Measurements from ENCODE around the gene NTRK2.
"Not testable (repeated sequence)": the region's sequence is repeated elsewhere in the genome, so short reads cannot be mapped to it uniquely, and the experiment has no call there.

NTRK2 gene

GRCh38 chr9:84891924-84892323 is 222.4 kb downstream of the NTRK2 start:
- no peak for DNase-seq (ENCODE audit: low read depth in 2 of 2)

- DNase-seq (ENCODE audit: low read depth in 2 of 2) = no peak
Observed at GRCh38 chr9:84893419-84894128, 224.0 kb downstream of the NTRK2 start.

- DNase-seq (ENCODE audit: low read depth in 2 of 2) = no peak
Observed at GRCh38 chr9:84894859-84895258, 225.3 kb downstream of the NTRK2 start.

GRCh38 chr9:84897362-84898094 is 228.0 kb downstream of the NTRK2 start:
- no peak for DNase-seq (ENCODE audit: low read depth in 2 of 2)

DNA sequence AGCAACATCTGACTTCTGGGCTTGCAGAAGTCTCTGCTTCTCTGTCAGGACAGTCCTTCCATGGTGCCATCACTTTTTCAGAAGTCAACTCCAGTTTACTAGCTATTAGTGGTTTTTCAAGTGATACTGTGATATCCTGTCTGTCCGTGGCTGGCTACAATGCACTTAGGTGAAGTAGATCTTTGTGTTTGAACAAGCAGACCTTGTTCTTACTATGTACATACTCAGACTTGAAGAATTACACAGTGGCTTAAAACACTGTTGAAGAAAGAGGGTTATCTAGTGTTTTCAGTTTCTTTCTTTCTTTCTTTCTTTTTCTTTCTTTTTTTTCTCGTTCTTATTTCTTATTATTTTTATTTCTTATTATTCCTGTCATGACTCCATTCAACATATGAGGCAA is 228.7 kb downstream of the NTRK2 start:
- no peak for DNase-seq (ENCODE audit: low read depth in 2 of 2)

DNA sequence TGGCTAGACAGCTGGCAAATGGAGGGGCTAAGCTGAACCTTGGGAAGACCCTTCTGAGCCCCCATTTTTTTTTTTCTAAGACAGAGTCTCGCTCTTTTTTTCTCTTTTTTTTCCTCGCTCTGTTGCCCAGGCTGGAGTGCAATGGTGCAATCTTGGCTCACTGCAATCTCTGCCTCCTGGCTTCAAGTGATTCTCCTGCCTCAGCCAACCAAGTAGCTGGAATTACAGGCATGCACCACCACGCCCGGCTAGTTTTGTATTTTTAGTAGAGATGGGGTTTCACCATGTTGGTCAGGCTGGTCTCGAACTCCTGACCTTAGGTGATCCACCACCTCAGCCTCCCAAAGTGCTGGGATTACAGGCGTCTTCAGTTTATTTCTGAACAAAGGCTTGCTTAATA is 229.1 kb downstream of the NTRK2 start:
- DNase-seq (ENCODE audit: low read depth in 2 of 2) = not testable (repeated sequence)

DNA sequence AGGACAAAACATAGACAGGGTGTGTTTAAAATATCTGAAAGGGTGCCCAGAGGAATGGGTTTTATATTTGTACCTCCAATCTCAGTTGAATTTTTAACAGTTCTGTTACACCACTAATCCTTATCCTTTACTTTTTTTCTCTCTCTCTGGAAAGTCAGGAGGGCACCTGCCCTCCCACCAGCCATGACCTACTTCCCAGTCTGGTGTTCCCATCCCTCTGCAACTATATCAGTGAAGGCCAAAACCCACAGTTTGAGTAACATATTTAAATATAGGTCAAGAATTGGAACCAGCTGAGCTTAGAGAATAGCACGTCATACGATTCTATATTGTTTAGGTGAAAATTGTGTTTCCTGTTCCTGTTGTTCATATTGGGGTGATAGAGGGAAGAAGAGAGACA is 229.8 kb downstream of the NTRK2 start:
- DNase-seq (ENCODE audit: low read depth in 2 of 2) = no peak

- no peak for DNase-seq (ENCODE audit: low read depth in 2 of 2)
Observed at GRCh38 chr9:84900421-84900820, 230.9 kb downstream of the NTRK2 start.

- DNase-seq (ENCODE audit: low read depth in 2 of 2) = no peak
Observed at GRCh38 chr9:84903963-84904362, 234.4 kb downstream of the NTRK2 start.

GRCh38 chr9:84916769-84917168 is 247.2 kb downstream of the NTRK2 start:
- no peak for DNase-seq (ENCODE audit: low read depth in 2 of 2)

DNA sequence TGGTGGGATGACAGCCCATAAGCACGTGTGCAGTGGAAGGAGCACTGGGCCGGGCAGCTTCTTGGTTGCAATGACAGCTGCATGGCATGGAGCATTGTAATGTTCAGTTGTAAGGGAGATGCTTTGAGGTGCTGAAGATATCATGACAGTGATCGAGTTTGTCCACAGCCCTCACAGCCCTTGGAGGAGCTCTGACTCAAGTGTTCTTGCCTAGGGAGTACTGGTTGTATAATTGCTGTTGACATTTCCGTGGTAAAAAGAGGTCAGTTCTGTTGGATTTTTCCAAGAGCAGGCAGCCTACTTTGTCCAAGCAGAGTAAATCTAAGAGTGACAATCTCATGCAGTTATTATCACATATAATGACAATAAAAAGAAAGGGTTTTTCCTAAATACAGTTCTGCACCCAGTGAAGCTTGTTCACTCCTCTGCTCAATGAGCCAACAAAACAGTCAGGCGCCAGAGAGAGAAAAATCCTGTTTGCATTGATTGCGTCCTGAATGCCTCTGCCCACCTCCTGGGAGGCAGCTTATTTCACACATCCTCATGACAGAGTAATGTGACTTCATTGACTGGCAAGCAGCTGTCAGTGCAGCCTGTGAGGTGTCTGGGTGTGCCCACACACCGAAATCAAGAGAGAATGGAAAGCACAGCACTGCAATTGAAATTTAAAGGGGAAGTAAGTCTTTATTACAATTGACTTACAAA is 248.0 kb downstream of the NTRK2 start:
- no peak for DNase-seq (ENCODE audit: low read depth in 2 of 2)

DNA sequence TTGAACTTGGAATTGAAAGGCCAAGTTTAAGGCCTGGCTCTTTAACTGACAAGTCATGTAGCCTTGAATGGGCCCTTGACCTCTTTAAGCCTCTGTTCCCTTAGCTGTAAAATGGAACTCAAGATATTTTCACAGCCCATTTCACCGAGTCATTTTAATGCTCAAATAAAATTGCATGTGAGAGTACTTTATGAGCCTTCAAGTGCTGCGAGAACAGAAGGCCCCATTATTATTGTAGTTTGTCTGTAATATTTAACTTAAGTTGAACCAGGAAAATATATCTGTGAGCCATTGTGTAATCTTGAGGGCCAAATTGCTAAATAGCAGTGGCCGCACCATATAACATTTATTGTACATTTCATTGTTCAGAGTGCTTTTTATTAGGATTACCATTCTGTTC is 249.9 kb downstream of the NTRK2 start:
- no peak for DNase-seq (ENCODE audit: low read depth in 2 of 2)

GRCh38 chr9:84921175-84921574 is 251.6 kb downstream of the NTRK2 start:
- DNase-seq (ENCODE audit: low read depth in 2 of 2) = no peak

DNA sequence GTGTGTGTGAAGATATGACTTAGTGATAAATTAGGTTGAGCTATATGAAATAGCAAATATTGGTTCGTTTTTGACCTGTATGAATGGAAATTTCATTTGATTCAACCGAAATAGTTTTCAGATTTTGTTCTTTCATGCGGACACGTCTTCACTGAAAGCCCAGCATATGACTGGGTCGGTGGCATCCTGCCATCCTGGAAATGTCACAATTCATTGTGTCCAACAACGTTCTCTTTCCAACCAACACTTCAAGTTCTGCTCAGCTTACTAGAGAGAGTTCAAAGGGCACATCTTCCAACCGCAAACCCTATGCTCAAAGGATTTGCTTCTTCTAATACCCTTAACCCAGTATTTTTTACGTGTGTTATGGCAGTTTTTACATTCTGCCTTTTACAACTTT is 252.5 kb downstream of the NTRK2 start:
- DNase-seq (ENCODE audit: low read depth in 2 of 2) = no peak

DNA sequence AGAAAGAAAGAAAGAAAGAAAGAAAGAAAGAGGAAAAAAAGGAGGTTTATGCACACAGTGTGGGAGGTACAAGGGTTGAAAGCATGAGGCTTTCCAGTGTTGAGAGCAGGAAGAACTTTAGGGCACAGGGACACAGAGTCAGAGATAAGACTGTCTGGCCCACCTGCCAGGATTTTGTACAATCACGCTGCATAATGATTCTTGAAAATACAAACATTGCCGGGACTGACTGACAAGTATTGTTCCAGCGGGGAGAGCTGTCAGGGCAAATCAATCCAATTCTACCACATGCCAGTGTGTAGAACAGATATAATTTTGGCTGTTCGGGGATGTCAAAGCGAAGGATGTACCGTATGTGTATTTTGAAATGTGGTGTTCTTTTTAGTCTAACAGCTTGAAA is 254.7 kb downstream of the NTRK2 start:
- no peak for DNase-seq (ENCODE audit: low read depth in 2 of 2)

DNA sequence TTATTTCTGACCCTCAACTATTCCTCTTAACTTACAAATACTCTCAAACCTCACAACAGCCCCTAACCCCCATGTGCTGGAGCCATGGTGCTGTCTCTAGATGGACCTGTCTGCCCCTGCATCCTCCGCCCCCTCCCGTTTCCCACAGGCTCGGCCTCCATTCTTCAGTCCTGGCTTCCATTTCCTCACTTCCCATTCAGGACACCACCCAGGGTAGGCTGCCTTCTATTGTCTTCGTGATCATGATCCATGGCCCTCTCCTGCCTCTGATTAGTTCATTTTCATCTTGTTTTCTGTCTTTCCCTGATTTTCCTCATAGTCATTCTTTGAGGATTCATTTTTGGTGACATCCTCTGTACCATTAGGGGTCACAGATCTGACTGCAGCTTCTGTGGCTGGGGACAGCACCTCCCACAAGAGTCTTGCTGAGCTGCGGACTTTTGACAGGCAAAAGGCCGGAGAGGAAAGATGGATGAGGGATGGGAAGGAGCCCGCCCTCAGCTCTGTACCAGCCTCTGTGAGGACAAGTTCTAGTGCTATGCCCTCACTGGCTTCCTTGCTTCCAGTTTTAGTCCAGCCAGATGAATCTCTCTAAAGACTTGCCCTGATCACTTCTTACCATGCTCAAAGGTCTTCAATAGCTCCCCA is 255.8 kb downstream of the NTRK2 start:
- DNase-seq (ENCODE audit: low read depth in 2 of 2) = no peak

DNA sequence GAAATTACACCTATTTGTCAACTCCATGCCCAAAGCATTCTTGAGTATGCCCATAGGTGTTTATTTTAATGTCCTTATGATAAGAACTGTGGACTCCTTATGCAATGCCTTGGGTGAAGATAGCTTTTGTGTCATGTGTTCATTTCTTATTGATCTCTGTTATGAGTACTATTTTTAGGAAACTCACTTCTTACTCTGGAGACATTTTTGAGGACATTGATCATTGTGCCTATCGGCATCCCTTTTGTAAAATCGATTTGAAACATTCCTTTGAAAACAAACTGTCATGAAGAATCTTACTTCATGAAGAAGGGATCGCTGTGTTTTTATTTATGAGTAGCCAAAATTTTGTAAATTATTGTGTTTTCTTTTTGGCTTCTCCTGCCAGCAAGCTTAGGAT is 257.3 kb downstream of the NTRK2 start:
- no peak for DNase-seq (ENCODE audit: low read depth in 2 of 2)

DNA sequence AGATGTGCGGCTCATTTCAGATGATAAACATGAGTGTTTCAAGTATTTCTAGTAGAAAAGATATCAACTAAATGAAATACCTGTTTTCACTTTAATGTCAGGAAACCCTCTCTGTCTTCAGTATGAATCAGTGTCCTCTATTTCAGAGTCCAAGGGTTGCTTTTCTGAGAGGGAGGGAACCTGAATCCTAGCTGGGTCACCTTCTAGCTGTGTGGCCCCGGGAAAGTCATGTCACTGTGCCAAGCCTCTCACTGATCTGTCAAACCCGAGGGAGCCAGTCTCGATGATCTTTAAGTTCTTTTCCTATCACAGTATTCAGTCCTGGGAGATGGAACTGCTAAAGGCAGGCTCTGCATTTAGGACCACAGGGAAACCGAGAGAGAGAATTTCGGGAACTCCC is 258.9 kb downstream of the NTRK2 start:
- no peak for DNase-seq (ENCODE audit: low read depth in 2 of 2)

GRCh38 chr9:84929068-84929467 is 259.5 kb downstream of the NTRK2 start:
- DNase-seq (ENCODE audit: low read depth in 2 of 2) = no peak

DNA sequence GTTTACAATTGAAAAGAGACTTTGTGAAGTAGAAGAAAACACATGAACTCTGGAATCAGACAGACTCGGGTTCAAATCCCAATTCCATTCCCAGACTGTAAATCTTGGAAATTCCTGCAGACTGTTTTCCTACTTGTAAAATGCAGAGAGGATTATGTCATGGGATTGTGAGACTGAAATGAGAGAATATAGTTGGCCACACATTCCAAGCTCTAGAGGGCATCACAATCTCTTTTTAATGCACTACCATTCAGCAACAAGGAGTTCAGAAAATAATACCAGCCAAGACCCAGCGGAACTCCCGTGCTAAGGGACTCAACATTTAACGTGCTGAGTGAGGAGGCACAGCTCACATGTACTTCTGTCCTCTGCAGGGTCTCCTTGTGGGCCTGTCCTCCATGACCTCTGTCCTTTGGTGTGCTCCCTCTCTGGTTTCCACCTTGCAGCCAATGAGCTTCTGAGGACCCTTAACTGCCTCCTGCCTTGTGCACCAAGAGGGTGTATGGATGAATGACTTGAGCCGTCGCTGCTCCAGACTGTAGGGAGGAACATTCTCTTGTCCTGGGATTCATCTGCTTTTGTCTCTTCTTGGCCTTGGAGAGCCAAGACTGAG is 263.5 kb downstream of the NTRK2 start:
- no peak for DNase-seq (ENCODE audit: low read depth in 2 of 2)

GRCh38 chr9:84935528-84936117 is 266.1 kb downstream of the NTRK2 start:
- DNase-seq (ENCODE audit: low read depth in 2 of 2) = no peak

DNA sequence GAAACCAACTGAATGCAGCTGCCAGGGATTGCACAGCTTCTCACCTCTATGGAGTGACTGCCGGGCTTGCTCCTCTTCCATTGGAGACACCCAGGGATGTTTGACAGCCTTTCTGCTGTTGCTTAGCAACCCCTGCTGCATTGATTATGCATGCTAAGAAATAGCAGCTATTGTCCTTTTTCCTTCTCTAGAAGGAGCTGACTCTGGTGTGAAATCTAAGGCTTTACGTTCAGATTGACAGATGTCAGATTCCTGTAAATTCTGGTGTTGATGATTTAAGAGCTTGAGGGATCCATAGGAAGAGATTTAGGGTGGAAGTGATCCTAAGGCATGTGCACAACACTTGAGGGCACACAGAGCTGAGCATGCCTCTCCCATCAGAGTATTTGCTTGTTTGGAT is 267.7 kb downstream of the NTRK2 start:
- no peak for DNase-seq (ENCODE audit: low read depth in 2 of 2)
